Body of pancreas (tissue), 4 donors: ENCODE measurements around the gene SPRYD3.

Source experiments
- POLR2A ChIP-seq, 3 donors: fragments of 450-650 bp; IDR thresholded peaks; one replicate each; pipeline ENCODE4 v1.6.1; 2016; ENCODE audit warnings: antibody characterized with exemption in 3 of 3, mild to moderate bottlenecking in 2 of 3
- TF ChIP-seq, protein P1 (sequence below), 7 experiments: fragments of 450-650 bp in 4 of 7; fragments of 200-600 bp in 3 of 7; sonication (generic) in 3 of 7; IDR thresholded peaks; one replicate each; pipeline ENCODE4 v1.5.1; 2016 to 2019; ENCODE audit warnings: antibody characterized with exemption in 7 of 7

DNA sequence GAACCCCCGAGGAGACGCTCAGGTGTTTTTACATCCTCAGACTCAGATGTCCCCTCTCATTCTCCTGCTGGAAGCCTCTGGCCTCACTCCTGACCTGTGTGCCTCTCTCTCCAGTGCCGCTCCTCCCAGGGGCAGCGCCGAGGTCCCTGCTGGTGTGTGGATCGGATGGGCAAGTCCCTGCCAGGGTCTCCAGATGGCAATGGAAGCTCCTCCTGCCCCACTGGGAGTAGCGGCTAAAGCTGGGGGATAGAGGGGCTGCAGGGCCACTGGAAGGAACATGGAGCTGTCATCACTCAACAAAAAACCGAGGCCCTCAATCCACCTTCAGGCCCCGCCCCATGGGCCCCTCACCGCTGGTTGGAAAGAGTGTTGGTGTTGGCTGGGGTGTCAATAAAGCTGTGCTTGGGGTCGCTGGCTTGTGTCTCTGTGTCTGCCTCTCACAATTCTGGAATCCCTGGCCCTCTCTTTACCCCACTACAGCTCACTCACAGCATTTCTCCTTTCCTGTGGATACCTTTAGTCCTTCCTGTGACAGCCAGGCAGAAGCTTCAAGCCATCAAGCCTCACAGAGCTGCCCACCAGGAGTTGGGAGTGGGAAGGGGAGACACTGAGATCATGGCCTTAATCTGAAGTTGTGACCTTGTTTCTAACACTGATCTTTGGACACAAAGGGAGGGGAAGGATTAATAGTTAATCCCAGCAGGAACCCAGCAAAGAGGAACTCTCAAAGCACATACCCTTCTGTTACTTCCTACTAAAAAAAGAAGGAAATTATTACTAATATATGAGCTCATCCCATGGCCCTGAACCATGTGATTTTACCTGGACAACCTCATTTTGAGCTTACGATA is 23.0 kb upstream of the SPRYD3 start:
- TF ChIP-seq, protein P1, sequence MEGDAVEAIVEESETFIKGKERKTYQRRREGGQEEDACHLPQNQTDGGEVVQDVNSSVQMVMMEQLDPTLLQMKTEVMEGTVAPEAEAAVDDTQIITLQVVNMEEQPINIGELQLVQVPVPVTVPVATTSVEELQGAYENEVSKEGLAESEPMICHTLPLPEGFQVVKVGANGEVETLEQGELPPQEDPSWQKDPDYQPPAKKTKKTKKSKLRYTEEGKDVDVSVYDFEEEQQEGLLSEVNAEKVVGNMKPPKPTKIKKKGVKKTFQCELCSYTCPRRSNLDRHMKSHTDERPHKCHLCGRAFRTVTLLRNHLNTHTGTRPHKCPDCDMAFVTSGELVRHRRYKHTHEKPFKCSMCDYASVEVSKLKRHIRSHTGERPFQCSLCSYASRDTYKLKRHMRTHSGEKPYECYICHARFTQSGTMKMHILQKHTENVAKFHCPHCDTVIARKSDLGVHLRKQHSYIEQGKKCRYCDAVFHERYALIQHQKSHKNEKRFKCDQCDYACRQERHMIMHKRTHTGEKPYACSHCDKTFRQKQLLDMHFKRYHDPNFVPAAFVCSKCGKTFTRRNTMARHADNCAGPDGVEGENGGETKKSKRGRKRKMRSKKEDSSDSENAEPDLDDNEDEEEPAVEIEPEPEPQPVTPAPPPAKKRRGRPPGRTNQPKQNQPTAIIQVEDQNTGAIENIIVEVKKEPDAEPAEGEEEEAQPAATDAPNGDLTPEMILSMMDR (IDR thresholded peaks at IDR 0.05): no peak
- TF ChIP-seq POLR2A (IDR thresholded peaks at IDR 0.05): peak in 1 of 3 donors; percentile 31
